Prostate gland (tissue), 2 donors: ENCODE results near the gene PTPRD. TPM values are rescaled to one million over a fixed set of nuclear protein-coding genes. Genes with fewer than 3 reads are reported as not detected.

Source experiments
- DNase-seq: peaks from one replicate; pipeline ENCODE4 v3.0.0-alpha.2; 2019; ENCODE audit warnings: low spot score
- H3K27ac ChIP-seq, 2 donors: fragments of 200-600 bp; sonication (generic); 2 replicates each; pipeline ENCODE4 v1.5.1; 2017 to 2019
- H3K27me3 ChIP-seq: fragments of 200-600 bp; sonication (generic); replicated peaks from 2 replicates; pipeline ENCODE4 v1.5.1; 2019; ENCODE audit not compliant: insufficient read depth
- H3K36me3 ChIP-seq, 2 donors: fragments of 200-600 bp; sonication (generic); 1 replicate in 1 of 2; 2 replicates in 1 of 2; pipeline versions ENCODE4 v1.5.1 to v1.8.1; 2017 to 2019
- H3K4me1 ChIP-seq: fragments of 200-600 bp; sonication (generic); replicated peaks from 2 replicates; pipeline ENCODE4 v1.5.1; 2019
- H3K4me3 ChIP-seq, 2 donors: fragments of 200-600 bp; sonication (generic); 2 replicates each; pipeline ENCODE4 v1.5.1; 2017 to 2019
- H3K9me3 ChIP-seq: fragments of 200-600 bp; sonication (generic); 2 replicates; pipeline ENCODE4 v1.5.1; 2017
- POLR2A ChIP-seq: fragments of 450-650 bp; IDR thresholded peaks from one replicate; pipeline ENCODE4 v1.6.1; 2016; ENCODE audit warnings: antibody characterized with exemption, mild to moderate bottlenecking
- POLR2AphosphoS5 ChIP-seq: sonication (generic); formaldehyde crosslinking; IDR thresholded peaks from one replicate; pipeline ENCODE4 v1.6.1; 2017; ENCODE audit warnings: antibody characterized with exemption
- WGBS: methylation state at CpG from one replicate; pipeline ENCODE4 v1.1.5; 2018; 5-methylcytosine and 5-hydroxymethylcytosine counted together
- intact Hi-C: fragments of 100-400 bp; cut with DNase I; formaldehyde crosslinking; loops from one replicate; pipeline ENCODE4 v1.14.2; 2022
- total RNA-seq, 2 donors: library from RNA; depleted of rRNA; stranded (reverse); fragments of >200 nt; gene quantifications; one replicate each; pipeline ENCODE4 v1.1.0, GENCODE V29; 2016
- TF ChIP-seq, protein P1 (sequence below), 4 experiments: fragments of 200-600 bp in 2 of 4; fragments of 450-650 bp in 2 of 4; sonication (generic) in 2 of 4; IDR thresholded peaks; 1 replicate in 3 of 4; 2 replicates in 1 of 4; pipeline ENCODE4 v1.5.1; 2016 to 2019; ENCODE audit warnings: antibody characterized with exemption in 4 of 4, mild to moderate bottlenecking in 2 of 4, moderate library complexity in 2 of 4

Gene PTPRD
- total RNA-seq, 2 donors from 2014 or later: 5.8 to 23.1 TPM

DNA sequence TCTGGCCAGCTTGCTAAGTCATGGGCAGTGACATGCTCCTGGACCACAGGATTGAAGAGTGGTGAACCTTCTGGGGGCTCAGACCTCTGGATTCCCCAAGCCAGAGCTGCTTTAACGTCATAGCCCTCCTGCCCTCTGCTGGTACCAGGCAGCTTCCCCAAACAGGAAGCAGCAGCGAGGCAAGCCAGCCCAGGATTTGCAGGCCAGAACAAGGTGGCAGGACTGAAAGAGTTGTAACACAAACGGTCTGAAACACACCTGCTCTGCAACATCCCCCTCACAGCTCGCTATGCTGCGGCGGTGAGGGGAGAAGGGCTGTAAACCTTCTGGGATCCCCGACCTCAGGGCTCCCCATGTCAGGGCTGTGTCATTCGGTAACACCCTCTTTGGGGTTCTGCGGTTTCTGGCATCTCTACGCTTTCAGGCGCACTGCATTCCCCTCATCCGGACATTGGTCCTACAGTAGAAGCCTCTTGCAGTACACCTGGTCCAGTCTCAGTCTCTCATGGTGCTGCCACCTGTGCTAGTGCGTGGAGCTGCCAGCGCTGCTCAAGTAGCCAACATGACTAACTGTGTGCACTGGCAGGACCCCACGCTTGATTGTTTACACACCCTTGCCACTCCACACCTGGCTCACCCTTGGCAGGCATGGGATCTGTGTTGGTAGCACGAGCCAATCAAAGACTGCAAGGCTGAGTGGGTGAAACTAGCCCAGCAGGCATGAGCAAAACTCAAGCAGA lies 893.3 kb downstream of the PTPRD start:
- Histone ChIP-seq H3K36me3 (no peaks in the 10 kb centered on the region), H3K4me3 (no peak overlapping the region), H3K27ac (no peak overlapping the region), H3K9me3 (no peaks in the 10 kb centered on the region), H3K27me3 (no peaks in the 10 kb centered on the region), H3K4me1 (no peaks in the 10 kb centered on the region)
- no peak for DNase-seq
- 90% methylated on average over 16 of the region's 16 CpGs for WGBS
- TF ChIP-seq POLR2AphosphoS5: no peak
- no peak for TF ChIP-seq POLR2A
- TF ChIP-seq, protein P1, sequence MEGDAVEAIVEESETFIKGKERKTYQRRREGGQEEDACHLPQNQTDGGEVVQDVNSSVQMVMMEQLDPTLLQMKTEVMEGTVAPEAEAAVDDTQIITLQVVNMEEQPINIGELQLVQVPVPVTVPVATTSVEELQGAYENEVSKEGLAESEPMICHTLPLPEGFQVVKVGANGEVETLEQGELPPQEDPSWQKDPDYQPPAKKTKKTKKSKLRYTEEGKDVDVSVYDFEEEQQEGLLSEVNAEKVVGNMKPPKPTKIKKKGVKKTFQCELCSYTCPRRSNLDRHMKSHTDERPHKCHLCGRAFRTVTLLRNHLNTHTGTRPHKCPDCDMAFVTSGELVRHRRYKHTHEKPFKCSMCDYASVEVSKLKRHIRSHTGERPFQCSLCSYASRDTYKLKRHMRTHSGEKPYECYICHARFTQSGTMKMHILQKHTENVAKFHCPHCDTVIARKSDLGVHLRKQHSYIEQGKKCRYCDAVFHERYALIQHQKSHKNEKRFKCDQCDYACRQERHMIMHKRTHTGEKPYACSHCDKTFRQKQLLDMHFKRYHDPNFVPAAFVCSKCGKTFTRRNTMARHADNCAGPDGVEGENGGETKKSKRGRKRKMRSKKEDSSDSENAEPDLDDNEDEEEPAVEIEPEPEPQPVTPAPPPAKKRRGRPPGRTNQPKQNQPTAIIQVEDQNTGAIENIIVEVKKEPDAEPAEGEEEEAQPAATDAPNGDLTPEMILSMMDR (IDR thresholded peaks at IDR 0.05): no peak
- intact Hi-C loops: no loop called here

DNA sequence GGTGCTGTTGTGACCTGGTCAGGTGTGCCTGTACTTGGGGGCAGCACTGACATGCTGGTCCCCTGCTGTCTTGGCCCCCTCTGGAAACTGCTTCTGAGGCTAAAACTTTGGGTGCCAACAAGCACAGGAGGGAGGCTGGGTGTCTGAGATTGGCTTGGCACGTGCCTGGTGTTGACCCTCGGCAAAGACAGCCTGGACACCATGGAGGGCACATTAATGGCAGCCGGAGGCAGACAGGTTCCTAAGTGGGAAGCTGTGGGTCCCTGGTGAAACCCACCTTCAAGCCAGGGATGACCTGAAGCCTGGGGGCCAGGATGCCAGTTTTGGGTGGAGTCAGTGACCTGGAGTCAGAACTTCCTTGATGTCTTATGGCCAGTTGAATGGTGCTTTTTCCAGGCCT lies 894.1 kb downstream of the PTPRD start:
- Histone ChIP-seq H3K27me3 (no peaks in the 10 kb centered on the region), H3K4me1 (no peaks in the 10 kb centered on the region), H3K4me3 (no peak overlapping the region), H3K9me3 (no peaks in the 10 kb centered on the region), H3K36me3 (no peaks in the 10 kb centered on the region), H3K27ac (no peak overlapping the region)
- TF ChIP-seq POLR2A (no peak), POLR2AphosphoS5 (no peak)
- TF ChIP-seq, protein P1 (IDR thresholded peaks at IDR 0.05): no peak
- 94% methylated on average over 3 of the region's 3 CpGs for WGBS
- intact Hi-C loops: no loop called here
- no peak for DNase-seq

DNA sequence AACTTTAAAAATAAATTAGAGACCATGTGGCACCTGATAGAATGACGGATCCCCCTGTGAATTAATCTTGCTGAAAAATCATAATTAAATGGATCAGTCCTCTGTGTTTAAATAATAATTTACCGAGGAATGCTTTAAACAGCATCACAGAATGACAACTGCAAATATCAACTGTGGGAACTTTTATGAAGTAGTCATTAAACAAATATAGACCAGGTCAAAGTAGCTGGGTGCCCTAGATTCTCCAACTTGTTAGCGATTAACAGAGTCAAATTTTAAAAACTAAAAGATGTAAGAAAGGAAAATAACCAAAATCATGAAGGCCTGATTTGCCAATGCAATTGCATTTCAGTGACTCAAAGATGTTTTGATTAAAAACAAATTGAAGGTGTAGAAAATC lies 933.4 kb downstream of the PTPRD start:
- TF ChIP-seq, protein P1 (IDR thresholded peaks at IDR 0.05): no peak
- TF ChIP-seq POLR2AphosphoS5 (no peak), POLR2A (no peak)
- intact Hi-C loops: no loop called here
- Histone ChIP-seq H3K4me3 (no peak overlapping the region), H3K27me3 (no peaks in the 10 kb centered on the region), H3K27ac (no peak overlapping the region), H3K4me1 (no peaks in the 10 kb centered on the region), H3K36me3 (no peaks in the 10 kb centered on the region), H3K9me3 (no peaks in the 10 kb centered on the region)
- WGBS: 56% methylated on average over 3 of the region's 3 CpGs
- DNase-seq: no peak

DNA sequence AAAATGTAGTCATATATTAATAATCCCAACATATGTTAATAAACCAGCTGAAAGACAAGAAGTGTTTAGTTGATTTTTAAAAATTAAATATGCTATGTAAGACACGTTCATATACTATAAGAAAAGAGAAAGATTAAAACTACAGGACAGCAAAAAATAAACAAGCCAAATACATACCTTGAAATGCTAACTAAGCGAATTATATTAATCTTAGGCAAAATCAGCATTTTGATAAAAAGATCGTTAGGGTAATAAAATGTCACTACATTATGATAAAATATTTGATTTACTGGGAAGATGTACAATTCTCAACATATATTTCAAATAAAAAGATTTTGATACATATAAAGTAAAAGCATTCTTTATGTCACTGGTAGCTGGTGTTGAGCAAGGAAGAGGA lies 938.3 kb downstream of the PTPRD start:
- intact Hi-C loops: no loop called here
- TF ChIP-seq, protein P1 (IDR thresholded peaks at IDR 0.05): no peak
- no peak for TF ChIP-seq POLR2AphosphoS5
- TF ChIP-seq POLR2A: no peak

DNA sequence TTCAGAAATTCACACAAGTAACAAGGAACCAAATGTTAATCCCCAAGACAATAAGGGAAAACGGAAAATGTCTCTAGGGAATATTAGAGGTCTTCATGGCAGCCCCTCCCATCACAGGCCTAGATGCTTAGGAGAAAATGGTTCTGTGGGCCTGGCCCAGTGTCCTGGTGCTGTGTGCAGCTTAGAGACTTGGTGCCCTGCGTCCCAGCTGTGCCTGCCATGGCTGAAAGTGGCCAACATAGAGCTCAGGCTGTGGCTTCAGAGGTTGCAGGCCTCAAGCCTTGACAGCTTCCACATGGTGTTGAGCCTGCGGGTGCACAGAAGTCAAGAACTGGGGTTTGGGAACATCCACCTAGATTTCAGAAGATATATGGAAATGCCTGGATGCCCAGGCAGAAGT lies 942.3 kb downstream of the PTPRD start:
- TF ChIP-seq POLR2A: no peak
- TF ChIP-seq, protein P1 (IDR thresholded peaks at IDR 0.05): no peak
- no peak for TF ChIP-seq POLR2AphosphoS5
- intact Hi-C loops: no loop called here
- 88% methylated on average over 3 of the region's 3 CpGs for WGBS
- Histone ChIP-seq H3K4me1 (no peaks in the 10 kb centered on the region), H3K4me3 (no peak overlapping the region), H3K27me3 (no peaks in the 10 kb centered on the region), H3K9me3 (no peaks in the 10 kb centered on the region), H3K36me3 (no peaks in the 10 kb centered on the region), H3K27ac (no peak overlapping the region)
- no peak for DNase-seq

More for the DNA sequence above, 938.3 kb downstream of the PTPRD start:
- H3K9me3 ChIP-seq: no peaks in the 10 kb centered on the region
- no peak overlapping the region for H3K27ac ChIP-seq
- H3K4me1 ChIP-seq: no peaks in the 10 kb centered on the region
- H3K4me3 ChIP-seq: no peak overlapping the region
- no peak for DNase-seq
- 76% methylated on average over 3 of the region's 3 CpGs for WGBS
- H3K27me3 ChIP-seq: no peaks in the 10 kb centered on the region
- H3K36me3 ChIP-seq: no peaks in the 10 kb centered on the region
